Neural cell (in vitro differentiated cells): Measurements from ENCODE around the gene OXNAD1. TPM values are rescaled to one million over a fixed set of nuclear protein-coding genes. Genes with fewer than 3 reads are reported as not detected.

Experiments
- H2AFZ ChIP-seq: fragments of 200-600, 300-800 bp; sonication (generic), shearing (Covaris generic); 2 replicates; pipeline ENCODE4 v1.6.0; 2014; ENCODE audit warnings: low read depth, mild to moderate bottlenecking, antibody characterized with exemption, low read length, moderate library complexity
- H3F3A ChIP-seq: fragments of 200-600 bp; shearing (Covaris generic); 2 replicates; pipeline ENCODE4 v1.6.1; 2016; ENCODE audit warnings: mild to moderate bottlenecking, moderate library complexity, mixed read lengths, antibody characterized with exemption, low read length; ENCODE audit not compliant: insufficient read depth, poor library complexity, severe bottlenecking
- H3K27ac ChIP-seq: fragments of 200-600, 300-800 bp; sonication (generic), shearing (Covaris generic); 2 replicates; pipeline ENCODE4 v1.5.1; 2014; ENCODE audit warnings: mild to moderate bottlenecking, low read length, moderate library complexity
- H3K27me3 ChIP-seq: fragments of 300-800, 200-600 bp; sonication (generic), shearing (Covaris generic); 2 replicates; pipeline ENCODE4 v1.6.0; 2014; ENCODE audit warnings: mild to moderate bottlenecking, low read depth, low read length, moderate library complexity; ENCODE audit not compliant: insufficient read depth
- H3K36me3 ChIP-seq: fragments of 300-800, 200-600 bp; sonication (generic), shearing (Covaris generic); 2 replicates; pipeline ENCODE4 v1.5.1; 2014; ENCODE audit warnings: mild to moderate bottlenecking, antibody characterized with exemption, low read length, moderate library complexity; ENCODE audit not compliant: insufficient read depth
- H3K4me2 ChIP-seq: fragments of 300-800, 200-600 bp; sonication (generic), shearing (Covaris generic); 2 replicates; pipeline ENCODE4 v1.6.0; 2014; ENCODE audit warnings: mild to moderate bottlenecking, low read length
- H3K4me3 ChIP-seq: fragments of 300-800, 200-600 bp; sonication (generic), shearing (Covaris generic); 2 replicates; pipeline ENCODE4 v1.5.1; 2014; ENCODE audit warnings: mild to moderate bottlenecking, low read length, moderate library complexity
- H3K79me2 ChIP-seq: fragments of 200-600 bp; shearing (Covaris generic); replicated peaks from 2 replicates; pipeline ENCODE4 v1.6.0; 2014; ENCODE audit warnings: mild to moderate bottlenecking, low read length, moderate library complexity; ENCODE audit not compliant: insufficient read depth
- H3K9ac ChIP-seq: fragments of 300-800, 200-600 bp; sonication (generic), shearing (Covaris generic); 2 replicates; pipeline ENCODE4 v1.6.1; 2016; ENCODE audit warnings: mild to moderate bottlenecking, low read length, mixed read lengths
- H3K9me2 ChIP-seq: fragments of 200-600 bp; shearing (Covaris generic); 2 replicates; pipeline ENCODE4 v1.6.1; 2016; ENCODE audit warnings: mild to moderate bottlenecking, low read length, mixed read lengths; ENCODE audit not compliant: insufficient read depth
- H3K9me3 ChIP-seq: fragments of 200-600, 300-800 bp; sonication (generic), shearing (Covaris generic); 2 replicates; pipeline ENCODE4 v1.6.1; 2016; ENCODE audit warnings: mild to moderate bottlenecking, mixed run types, low read length, moderate library complexity, mixed read lengths
- H4K20me1 ChIP-seq: fragments of 200-600 bp; shearing (Covaris generic); 2 replicates; pipeline ENCODE4 v1.6.1; 2016; ENCODE audit warnings: mild to moderate bottlenecking, mixed run types; ENCODE audit not compliant: insufficient read depth
- CTCF ChIP-seq: fragments of 450-650 bp; IDR thresholded peaks from 2 replicates; pipeline ENCODE4 v1.5.1; 2014; ENCODE audit warnings: antibody characterized with exemption, mild to moderate bottlenecking, moderate library complexity; ENCODE audit not compliant: poor library complexity, severe bottlenecking
- EP300 ChIP-seq: fragments of 450-650 bp; conservative IDR thresholded peaks from 2 replicates; pipeline ENCODE4 v1.6.1; 2014; ENCODE audit warnings: antibody characterized with exemption, mild to moderate bottlenecking, moderate library complexity; ENCODE audit not compliant: poor library complexity, severe bottlenecking
- EZH2 ChIP-seq: fragments of 200-600, 300-800 bp; shearing (Covaris generic), sonication (generic); IDR thresholded peaks from 2 replicates; pipeline ENCODE4 v1.6.1; 2014; ENCODE audit warnings: antibody characterized with exemption, low read length, borderline replicate concordance, mild to moderate bottlenecking; ENCODE audit not compliant: insufficient read depth, poor library complexity, severe bottlenecking
- MXI1 ChIP-seq: fragments of 450-650 bp; conservative IDR thresholded peaks from 2 replicates; pipeline ENCODE4 v1.6.1; 2014; ENCODE audit warnings: antibody characterized with exemption, mild to moderate bottlenecking; ENCODE audit not compliant: poor library complexity, severe bottlenecking
- POLR2AphosphoS5 ChIP-seq: IDR thresholded peaks from 2 replicates; pipeline ENCODE4 v1.6.1; 2012
- RAD21 ChIP-seq: fragments of 450-650 bp; conservative IDR thresholded peaks from 2 replicates; pipeline ENCODE4 v1.6.1; 2014; ENCODE audit warnings: antibody characterized with exemption, mild to moderate bottlenecking, moderate library complexity
- SMC3 ChIP-seq: fragments of 450-650 bp; conservative IDR thresholded peaks from 2 replicates; pipeline ENCODE4 v1.6.1; 2014; ENCODE audit warnings: antibody characterized with exemption, mild to moderate bottlenecking, moderate library complexity; ENCODE audit not compliant: poor library complexity
- TAF1 ChIP-seq: IDR thresholded peaks from 2 replicates; pipeline ENCODE4 v1.6.1; 2012; ENCODE audit warnings: low read depth
- polyA plus RNA-seq: library from polyadenylated mRNA; depleted of rRNA; stranded (reverse); fragments of >200 nt; gene quantifications from 2 replicates; pipeline ENCODE4 v1.2.3, GENCODE V29; 2014
- TF ChIP-seq, protein P1 (sequence below): IDR thresholded peaks from 2 replicates; pipeline ENCODE4 v1.6.1; 2012; ENCODE audit warnings: borderline replicate concordance

The OXNAD1 gene
- polyA plus RNA-seq, 1 donor from 2014 or later: 16.4 TPM

- Histone ChIP-seq H3K4me3 (no peak overlapping the region), H3K79me2 (no peaks in the 10 kb centered on the region), H2AFZ (no peak overlapping the region), H4K20me1 (no peaks in the 10 kb centered on the region), H3K9ac (no peak overlapping the region), H3K4me2 (no peak overlapping the region), H3K36me3 (no peaks in the 10 kb centered on the region), H3K27me3 (no peaks in the 10 kb centered on the region), H3K9me2 (no peaks in the 10 kb centered on the region), H3F3A (no peaks in the 10 kb centered on the region), H3K27ac (no peak overlapping the region), H3K9me3 (no peaks in the 10 kb centered on the region)
- TF ChIP-seq EP300 (no peak), POLR2AphosphoS5 (no peak), MXI1 (no peak), CTCF (no peak), SMC3 (no peak), EZH2 (no peak), RAD21 (no peak), TAF1 (no peak)
- TF ChIP-seq, protein P1, sequence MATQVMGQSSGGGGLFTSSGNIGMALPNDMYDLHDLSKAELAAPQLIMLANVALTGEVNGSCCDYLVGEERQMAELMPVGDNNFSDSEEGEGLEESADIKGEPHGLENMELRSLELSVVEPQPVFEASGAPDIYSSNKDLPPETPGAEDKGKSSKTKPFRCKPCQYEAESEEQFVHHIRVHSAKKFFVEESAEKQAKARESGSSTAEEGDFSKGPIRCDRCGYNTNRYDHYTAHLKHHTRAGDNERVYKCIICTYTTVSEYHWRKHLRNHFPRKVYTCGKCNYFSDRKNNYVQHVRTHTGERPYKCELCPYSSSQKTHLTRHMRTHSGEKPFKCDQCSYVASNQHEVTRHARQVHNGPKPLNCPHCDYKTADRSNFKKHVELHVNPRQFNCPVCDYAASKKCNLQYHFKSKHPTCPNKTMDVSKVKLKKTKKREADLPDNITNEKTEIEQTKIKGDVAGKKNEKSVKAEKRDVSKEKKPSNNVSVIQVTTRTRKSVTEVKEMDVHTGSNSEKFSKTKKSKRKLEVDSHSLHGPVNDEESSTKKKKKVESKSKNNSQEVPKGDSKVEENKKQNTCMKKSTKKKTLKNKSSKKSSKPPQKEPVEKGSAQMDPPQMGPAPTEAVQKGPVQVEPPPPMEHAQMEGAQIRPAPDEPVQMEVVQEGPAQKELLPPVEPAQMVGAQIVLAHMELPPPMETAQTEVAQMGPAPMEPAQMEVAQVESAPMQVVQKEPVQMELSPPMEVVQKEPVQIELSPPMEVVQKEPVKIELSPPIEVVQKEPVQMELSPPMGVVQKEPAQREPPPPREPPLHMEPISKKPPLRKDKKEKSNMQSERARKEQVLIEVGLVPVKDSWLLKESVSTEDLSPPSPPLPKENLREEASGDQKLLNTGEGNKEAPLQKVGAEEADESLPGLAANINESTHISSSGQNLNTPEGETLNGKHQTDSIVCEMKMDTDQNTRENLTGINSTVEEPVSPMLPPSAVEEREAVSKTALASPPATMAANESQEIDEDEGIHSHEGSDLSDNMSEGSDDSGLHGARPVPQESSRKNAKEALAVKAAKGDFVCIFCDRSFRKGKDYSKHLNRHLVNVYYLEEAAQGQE: no peak
Measured at GRCh38 chr3:16234281-16234680, 30.7 kb upstream of the OXNAD1 start.

GRCh38 chr3:16236030-16236639 lies 28.9 kb upstream of the OXNAD1 start:
- no peak overlapping the region for H2AFZ ChIP-seq

More at GRCh38 chr3:16236030-16236639, 28.9 kb upstream of the OXNAD1 start:
- no peaks in the 10 kb centered on the region for H3K36me3 ChIP-seq
- no peaks in the 10 kb centered on the region for H3K9me2 ChIP-seq
- TF ChIP-seq SMC3 (no peak), RAD21 (no peak)
- no peak overlapping the region for H3K9ac ChIP-seq
- H3K4me2 ChIP-seq: no peak overlapping the region
- H3K79me2 ChIP-seq: no peaks in the 10 kb centered on the region
- H3K4me3 ChIP-seq: no peak overlapping the region
- no peaks in the 10 kb centered on the region for H3K27me3 ChIP-seq
- H3F3A ChIP-seq: no peaks in the 10 kb centered on the region
- no peak overlapping the region for H3K27ac ChIP-seq
- H4K20me1 ChIP-seq: no peaks in the 10 kb centered on the region
- no peaks in the 10 kb centered on the region for H3K9me3 ChIP-seq
